ENCODE measurements around the gene OPTC. TPM values are rescaled to one million over a fixed set of nuclear protein-coding genes. Genes with fewer than 3 reads are reported as not detected.
A peak's percentile ranks its signal among the peaks of the same experiment; 100 is the strongest.
"Not testable (repeated sequence)": the region's sequence is repeated elsewhere in the genome, so short reads cannot be mapped to it uniquely, and the experiment has no call there.

OPTC gene
- total RNA-seq, 1 donor from 2014 or later: not detected

GRCh38 chr1:203516184-203516583, 22.2 kb downstream of the OPTC start:
- no peak for DNase-seq (ENCODE audit: low read depth)

GRCh38 chr1:203516906-203517305, 23.0 kb downstream of the OPTC start:
- DNase-seq (ENCODE audit: low read depth): no peak

- DNase-seq (ENCODE audit: low read depth): peak; percentile 68
Measured at GRCh38 chr1:203517426-203518110, 23.6 kb downstream of the OPTC start.

GRCh38 chr1:203518139-203518538, 24.2 kb downstream of the OPTC start:
- not testable (repeated sequence) for DNase-seq (ENCODE audit: low read depth)

GRCh38 chr1:203518541-203518940, 24.6 kb downstream of the OPTC start:
- no peak for DNase-seq (ENCODE audit: low read depth)

GRCh38 chr1:203519053-203519840, 25.3 kb downstream of the OPTC start:
- DNase-seq (ENCODE audit: low read depth): no peak

- DNase-seq (ENCODE audit: low read depth): no peak
Measured at GRCh38 chr1:203519896-203520295, 25.9 kb downstream of the OPTC start.

GRCh38 chr1:203520315-203520714, 26.4 kb downstream of the OPTC start:
- DNase-seq (ENCODE audit: low read depth): no peak

- no peak for DNase-seq (ENCODE audit: low read depth)
Measured at GRCh38 chr1:203521074-203521794, 27.3 kb downstream of the OPTC start.

GRCh38 chr1:203521812-203522211, 27.9 kb downstream of the OPTC start:
- no peak for DNase-seq (ENCODE audit: low read depth)

GRCh38 chr1:203522237-203522636, 28.3 kb downstream of the OPTC start:
- no peak for DNase-seq (ENCODE audit: low read depth)

- no peak for DNase-seq (ENCODE audit: low read depth)
Measured at GRCh38 chr1:203523667-203524066, 29.7 kb downstream of the OPTC start.

GRCh38 chr1:203524152-203524551, 30.2 kb downstream of the OPTC start:
- DNase-seq (ENCODE audit: low read depth): no peak

- DNase-seq (ENCODE audit: low read depth): no peak
Measured at GRCh38 chr1:203524824-203525223, 30.9 kb downstream of the OPTC start.

- no peak for DNase-seq (ENCODE audit: low read depth)
Measured at GRCh38 chr1:203525685-203526084, 31.7 kb downstream of the OPTC start.

GRCh38 chr1:203526130-203526529, 32.2 kb downstream of the OPTC start:
- DNase-seq (ENCODE audit: low read depth): no peak

GRCh38 chr1:203526572-203526971, 32.6 kb downstream of the OPTC start:
- no peak for DNase-seq (ENCODE audit: low read depth)

- no peak for DNase-seq (ENCODE audit: low read depth)
Measured at GRCh38 chr1:203527013-203527412, 33.1 kb downstream of the OPTC start.

GRCh38 chr1:203528063-203528462, 34.1 kb downstream of the OPTC start:
- no peak for DNase-seq (ENCODE audit: low read depth)

- DNase-seq (ENCODE audit: low read depth): no peak
Measured at GRCh38 chr1:203528976-203529835, 35.3 kb downstream of the OPTC start.

- no peak for DNase-seq (ENCODE audit: low read depth)
Measured at GRCh38 chr1:203531063-203531462, 37.1 kb downstream of the OPTC start.

All from myocyte (in vitro differentiated cells).